ENCODE measurements around the gene FIBCD1. TPM values are rescaled to one million over a fixed set of nuclear protein-coding genes. Genes with fewer than 3 reads are reported as not detected.
A peak's percentile ranks its signal among the peaks of the same experiment; 100 is the strongest.

FIBCD1 gene
- total RNA-seq, 1 experiment from 2014 or later = 6.6 TPM

DNA sequence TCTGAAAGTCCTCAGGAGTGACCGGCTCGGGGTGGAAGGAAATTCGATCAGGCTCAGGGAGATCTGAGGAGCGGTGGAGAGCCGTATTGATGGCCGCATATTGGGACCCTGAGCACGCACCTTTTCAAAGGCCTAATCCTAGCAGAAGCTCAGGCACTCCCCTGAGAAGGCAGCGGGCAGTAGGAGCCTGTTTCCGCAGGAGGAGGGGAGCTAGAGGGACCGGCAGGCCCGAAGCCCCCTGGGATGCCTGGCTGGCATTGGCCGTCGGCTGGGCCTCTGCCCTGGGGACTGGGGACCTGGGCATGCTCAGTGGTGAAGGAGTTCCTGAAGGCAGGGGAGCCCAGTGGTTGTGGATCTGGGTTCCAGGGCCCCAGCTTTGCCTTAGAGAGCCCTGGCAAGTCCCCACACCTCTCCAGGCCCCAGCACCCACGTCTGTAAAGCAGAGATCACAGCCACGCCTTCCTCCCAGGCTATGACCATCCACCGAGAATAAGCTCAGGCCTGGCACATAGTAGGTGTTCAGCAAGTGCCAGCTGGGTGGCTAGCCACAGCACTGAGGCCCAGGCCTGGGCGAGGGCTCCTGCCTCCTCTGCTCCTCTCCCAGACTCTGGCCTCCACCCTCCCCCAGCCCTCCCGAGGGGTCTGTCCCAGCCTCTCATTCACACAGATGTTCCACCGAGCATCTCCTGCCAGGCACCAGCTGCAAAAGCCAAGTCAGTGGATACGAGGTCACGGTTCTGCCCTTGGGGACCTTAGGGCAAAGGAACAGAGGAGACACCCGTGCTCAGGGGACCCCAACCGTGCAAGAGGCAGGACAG, 25.2 kb downstream of the FIBCD1 start (continued):
- TF ChIP-seq OVOL2 (CRISPR knock-in tag; IDR thresholded peaks at IDR 0.05; ENCODE audit: borderline replicate concordance) = no peak

GRCh38 chr9:130912932-130913598, 26.0 kb downstream of the FIBCD1 start:
- Mint-ChIP-seq H3K9me3 (no peaks in the 10 kb centered on the region), H3K27ac (peak overlapping the region; percentile 85), H3K27me3 (ENCODE audit: low read depth) (no peaks in the 10 kb centered on the region), H3K36me3 (no peaks in the 10 kb centered on the region), H3K4me1 (peaks cover 9% of the 10 kb centered on the region), H3K4me3 (no peak overlapping the region)
- CTCF ChIA-PET = interaction anchor here (0.9 to 2.4 kb wide), 7 partner anchors 20 to 133 kb away, joined by 4 to 20 read pairs (median 6); no protein-coding TSS in a partner anchor
- TF ChIP-seq ZNF232 (CRISPR knock-in tag; IDR thresholded peaks at IDR 0.05) = no peak
- TF ChIP-seq, protein P1, sequence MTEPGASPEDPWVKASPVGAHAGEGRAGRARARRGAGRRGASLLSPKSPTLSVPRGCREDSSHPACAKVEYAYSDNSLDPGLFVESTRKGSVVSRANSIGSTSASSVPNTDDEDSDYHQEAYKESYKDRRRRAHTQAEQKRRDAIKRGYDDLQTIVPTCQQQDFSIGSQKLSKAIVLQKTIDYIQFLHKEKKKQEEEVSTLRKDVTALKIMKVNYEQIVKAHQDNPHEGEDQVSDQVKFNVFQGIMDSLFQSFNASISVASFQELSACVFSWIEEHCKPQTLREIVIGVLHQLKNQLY (CRISPR knock-in tag; IDR thresholded peaks at IDR 0.05) = no peak
- TF ChIP-seq, protein P2, sequence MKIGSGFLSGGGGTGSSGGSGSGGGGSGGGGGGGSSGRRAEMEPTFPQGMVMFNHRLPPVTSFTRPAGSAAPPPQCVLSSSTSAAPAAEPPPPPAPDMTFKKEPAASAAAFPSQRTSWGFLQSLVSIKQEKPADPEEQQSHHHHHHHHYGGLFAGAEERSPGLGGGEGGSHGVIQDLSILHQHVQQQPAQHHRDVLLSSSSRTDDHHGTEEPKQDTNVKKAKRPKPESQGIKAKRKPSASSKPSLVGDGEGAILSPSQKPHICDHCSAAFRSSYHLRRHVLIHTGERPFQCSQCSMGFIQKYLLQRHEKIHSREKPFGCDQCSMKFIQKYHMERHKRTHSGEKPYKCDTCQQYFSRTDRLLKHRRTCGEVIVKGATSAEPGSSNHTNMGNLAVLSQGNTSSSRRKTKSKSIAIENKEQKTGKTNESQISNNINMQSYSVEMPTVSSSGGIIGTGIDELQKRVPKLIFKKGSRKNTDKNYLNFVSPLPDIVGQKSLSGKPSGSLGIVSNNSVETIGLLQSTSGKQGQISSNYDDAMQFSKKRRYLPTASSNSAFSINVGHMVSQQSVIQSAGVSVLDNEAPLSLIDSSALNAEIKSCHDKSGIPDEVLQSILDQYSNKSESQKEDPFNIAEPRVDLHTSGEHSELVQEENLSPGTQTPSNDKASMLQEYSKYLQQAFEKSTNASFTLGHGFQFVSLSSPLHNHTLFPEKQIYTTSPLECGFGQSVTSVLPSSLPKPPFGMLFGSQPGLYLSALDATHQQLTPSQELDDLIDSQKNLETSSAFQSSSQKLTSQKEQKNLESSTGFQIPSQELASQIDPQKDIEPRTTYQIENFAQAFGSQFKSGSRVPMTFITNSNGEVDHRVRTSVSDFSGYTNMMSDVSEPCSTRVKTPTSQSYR (CRISPR knock-in tag; IDR thresholded peaks at IDR 0.05) = no peak
- no peak for TF ChIP-seq GRHL2 (CRISPR knock-in tag; IDR thresholded peaks at IDR 0.05; ENCODE audit: insufficient replicate concordance, severe bottlenecking)
- no peak for TF ChIP-seq ZSCAN18 (CRISPR knock-in tag; IDR thresholded peaks at IDR 0.05)
- TF ChIP-seq NR1H2 (CRISPR knock-in tag; IDR thresholded peaks at IDR 0.05) = no peak
- TF ChIP-seq MYBL2 (CRISPR knock-in tag; IDR thresholded peaks at IDR 0.05) = no peak
- no peak for TF ChIP-seq PREB (CRISPR knock-in tag; IDR thresholded peaks at IDR 0.05; ENCODE audit: borderline replicate concordance)
- TF ChIP-seq ZBTB43 (CRISPR knock-in tag; IDR thresholded peaks at IDR 0.05) = no peak
- no peak for TF ChIP-seq GABPB1 (CRISPR knock-in tag; IDR thresholded peaks at IDR 0.05)
- no peak for TF ChIP-seq CREB1 (CRISPR knock-in tag; IDR thresholded peaks at IDR 0.05)
- TF ChIP-seq ESRRA (CRISPR knock-in tag; IDR thresholded peaks at IDR 0.05; ENCODE audit: borderline replicate concordance) = no peak
- TF ChIP-seq, protein P3, sequence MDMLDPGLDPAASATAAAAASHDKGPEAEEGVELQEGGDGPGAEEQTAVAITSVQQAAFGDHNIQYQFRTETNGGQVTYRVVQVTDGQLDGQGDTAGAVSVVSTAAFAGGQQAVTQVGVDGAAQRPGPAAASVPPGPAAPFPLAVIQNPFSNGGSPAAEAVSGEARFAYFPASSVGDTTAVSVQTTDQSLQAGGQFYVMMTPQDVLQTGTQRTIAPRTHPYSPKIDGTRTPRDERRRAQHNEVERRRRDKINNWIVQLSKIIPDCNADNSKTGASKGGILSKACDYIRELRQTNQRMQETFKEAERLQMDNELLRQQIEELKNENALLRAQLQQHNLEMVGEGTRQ (CRISPR knock-in tag; IDR thresholded peaks at IDR 0.05) = no peak
- no peak for TF ChIP-seq KAT7 (CRISPR knock-in tag; IDR thresholded peaks at IDR 0.05; ENCODE audit: borderline replicate concordance)
- ATAC-seq (no peak), DNase-seq (ENCODE audit: low spot score) (no peak)
- POLR2A ChIA-PET = interaction anchor here (0.9 kb wide), 1 partner anchor 28 kb away, joined by 4 read pairs; no protein-coding TSS in a partner anchor
